Suprapubic skin (tissue), 4 donors: ENCODE measurements around the gene TMEM63B. TPM values are rescaled to one million over a fixed set of nuclear protein-coding genes. Genes with fewer than 3 reads are reported as not detected.

Source experiments
- DNase-seq, 2 donors: peaks; one replicate each; pipeline ENCODE4 v3.0.0-alpha.2; 2019; ENCODE audit warnings: low spot score in 2 of 2
- H3K27ac ChIP-seq: fragments of 200-600 bp; sonication (generic); one replicate; pipeline ENCODE4 v1.5.1; 2019
- H3K27me3 ChIP-seq: fragments of 200-600 bp; sonication (generic); one replicate; pipeline ENCODE4 v1.5.1; 2019
- H3K36me3 ChIP-seq: fragments of 200-600 bp; sonication (generic); one replicate; pipeline ENCODE4 v1.5.1; 2019
- H3K4me1 ChIP-seq: fragments of 200-600 bp; sonication (generic); one replicate; pipeline ENCODE4 v1.5.1; 2019
- H3K4me3 ChIP-seq: fragments of 200-600 bp; sonication (generic); one replicate; pipeline ENCODE4 v1.5.1; 2019; ENCODE audit warnings: mild to moderate bottlenecking
- H3K9me3 ChIP-seq: fragments of 200-600 bp; sonication (generic); one replicate; pipeline ENCODE4 v1.5.1; 2019
- CTCF ChIP-seq, 2 donors: fragments of 200-600 bp in 1 of 2; fragments of 450-650 bp in 1 of 2; sonication (generic) in 1 of 2; IDR thresholded peaks; one replicate each; pipeline ENCODE4 v1.5.1; 2016 to 2019; ENCODE audit warnings: antibody characterized with exemption in 2 of 2, mild to moderate bottlenecking in 1 of 2, moderate library complexity in 1 of 2
- EP300 ChIP-seq: sonication (generic); formaldehyde crosslinking; IDR thresholded peaks from one replicate; pipeline ENCODE4 v1.6.1; 2017; ENCODE audit warnings: antibody characterized with exemption
- POLR2A ChIP-seq, 2 donors: fragments of 450-650 bp; IDR thresholded peaks; one replicate each; pipeline ENCODE4 v1.6.1; 2017; ENCODE audit warnings: antibody characterized with exemption in 2 of 2, mild to moderate bottlenecking in 2 of 2, moderate library complexity in 2 of 2
- POLR2AphosphoS5 ChIP-seq, 3 donors: sonication (generic); formaldehyde crosslinking; IDR thresholded peaks; one replicate each; pipeline ENCODE4 v1.6.1; 2017; ENCODE audit warnings: antibody characterized with exemption in 3 of 3
- WGBS: methylation state at CpG from one replicate; pipeline ENCODE4 v1.1.5; 2018; 5-methylcytosine and 5-hydroxymethylcytosine counted together
- total RNA-seq, 4 donors: library from RNA; depleted of rRNA; stranded (reverse); fragments of >200 nt; gene quantifications; one replicate each; pipeline ENCODE4 v1.1.0, GENCODE V29; 2016

The TMEM63B gene
- total RNA-seq, 4 donors from 2014 or later = 71.5 to 89.0 (median 84.5) TPM

- Histone ChIP-seq H3K36me3 (no peaks in the 10 kb centered on the region), H3K27me3 (no peaks in the 10 kb centered on the region), H3K27ac (peak overlapping the region; percentile 85), H3K9me3 (no peaks in the 10 kb centered on the region), H3K4me3 (peak overlapping the region; percentile 10), H3K4me1 (peaks cover 49% of the 10 kb centered on the region)
- TF ChIP-seq EP300 (no peak), CTCF (IDR thresholded peaks at IDR 0.05) (no peak), POLR2AphosphoS5 (IDR thresholded peaks at IDR 0.05) (no peak), POLR2A (IDR thresholded peaks at IDR 0.05) (no peak)
- WGBS = 30% methylated on average over 10 of the region's 11 CpGs
- DNase-seq = no peak
These were observed 74.4 kb downstream of the TMEM63B start for GRCh38 chr6:44201638-44202303.

GRCh38 chr6:44202332-44202971 is 75.1 kb downstream of the TMEM63B start:
- no peak for DNase-seq
- WGBS = 69% methylated on average over 4 of the region's 4 CpGs
- H3K4me1 ChIP-seq = peaks cover 49% of the 10 kb centered on the region
- H3K27me3 ChIP-seq = no peaks in the 10 kb centered on the region
- no peak overlapping the region for H3K4me3 ChIP-seq
- H3K27ac ChIP-seq = peak overlapping the region; percentile 85
- TF ChIP-seq POLR2A (IDR thresholded peaks at IDR 0.05) (no peak), CTCF (IDR thresholded peaks at IDR 0.05) (no peak), POLR2AphosphoS5 (IDR thresholded peaks at IDR 0.05) (no peak), EP300 (no peak)
- no peaks in the 10 kb centered on the region for H3K36me3 ChIP-seq
- H3K9me3 ChIP-seq = no peaks in the 10 kb centered on the region

GRCh38 chr6:44202972-44203750 is 75.8 kb downstream of the TMEM63B start:
- DNase-seq = no peak

GRCh38 chr6:44203955-44204354 is 76.6 kb downstream of the TMEM63B start:
- DNase-seq = no peak
- Histone ChIP-seq H3K36me3 (no peaks in the 10 kb centered on the region), H3K27me3 (no peaks in the 10 kb centered on the region), H3K4me1 (peaks cover 46% of the 10 kb centered on the region), H3K4me3 (no peak overlapping the region), H3K27ac (no peak overlapping the region), H3K9me3 (no peaks in the 10 kb centered on the region)
- TF ChIP-seq POLR2AphosphoS5 (IDR thresholded peaks at IDR 0.05) (no peak), EP300 (no peak), CTCF (IDR thresholded peaks at IDR 0.05) (no peak), POLR2A (IDR thresholded peaks at IDR 0.05) (no peak)
- 59% methylated on average over 6 of the region's 6 CpGs for WGBS

More at GRCh38 chr6:44202972-44203750, 75.8 kb downstream of the TMEM63B start:
- 90% methylated on average over 8 of the region's 11 CpGs for WGBS
- no peak overlapping the region for H3K4me3 ChIP-seq
- H3K9me3 ChIP-seq = no peaks in the 10 kb centered on the region
- no peaks in the 10 kb centered on the region for H3K27me3 ChIP-seq
- no peaks in the 10 kb centered on the region for H3K36me3 ChIP-seq
- H3K27ac ChIP-seq = peak overlapping the region; percentile 85
- TF ChIP-seq POLR2A (IDR thresholded peaks at IDR 0.05) = no peak
- TF ChIP-seq POLR2AphosphoS5 (IDR thresholded peaks at IDR 0.05) = no peak
- TF ChIP-seq CTCF (IDR thresholded peaks at IDR 0.05) = no peak
- TF ChIP-seq EP300 = no peak
- peaks cover 49% of the 10 kb centered on the region for H3K4me1 ChIP-seq

Other genes starting within 250 kb of the TMEM63B start
- gene MRPL14, start 102 bp upstream of the TMEM63B start, total RNA-seq = 10 to 100 TPM; 25.1 to 49.8 (median 44.0) TPM
- gene CAPN11, start 31.3 kb downstream of the TMEM63B start, total RNA-seq = 1 to 10 TPM in 2 of 4 donors, under 1 TPM in 2; 0.45 to 2.5 (median 1.2) TPM
- gene MYMX, start 89.4 kb downstream of the TMEM63B start, total RNA-seq = not detected
- gene SLC29A1, start 96.0 kb downstream of the TMEM63B start, total RNA-seq = 100 to 1,000 TPM in 1 of 4 donors, 10 to 100 TPM in 3; 61.7 to 133 (median 75.3) TPM
- 100 to 1,000 TPM; 450 to 830 (median 678) TPM for gene HSP90AB1, start 119.5 kb downstream of the TMEM63B start, total RNA-seq
- gene SLC35B2, start 130.0 kb downstream of the TMEM63B start, total RNA-seq = 10 to 100 TPM; 26.2 to 38.5 (median 30.9) TPM
- gene NFKBIE, start 138.0 kb downstream of the TMEM63B start, total RNA-seq = 10 to 100 TPM; 12.9 to 25.0 (median 16.1) TPM
- under 1 TPM in 2 of 4 donors, not detected in 2; 0.10 to 0.15 TPM for gene TMEM151B, start 142.9 kb downstream of the TMEM63B start, total RNA-seq
- 10 to 100 TPM; 13.9 to 17.7 (median 16.4) TPM for gene AARS2, start 185.8 kb downstream of the TMEM63B start, total RNA-seq
- gene SPATS1, start 215.1 kb downstream of the TMEM63B start, total RNA-seq = not detected